Measurements from ENCODE around the gene LGR5. TPM values are rescaled to one million over a fixed set of nuclear protein-coding genes. Genes with fewer than 3 reads are reported as not detected.
A peak's percentile ranks its signal among the peaks of the same experiment; 100 is the strongest.

Gene LGR5
- total RNA-seq (under 1 TPM in 3 of 6 donors, not detected in 3; 0.06 to 0.17 (median 0.12) TPM), polyA plus RNA-seq (under 1 TPM in 1 of 2 donors, not detected in 1; 0.09 TPM)

GRCh38 chr12:71439613-71440344 lies at the start of gene LGR5:
Gene LGR5 (plus strand): TSS chr12:71439798. CDS start chr12:71440081, 283 bp downstream.
- Histone ChIP-seq H3K9me3 (no peaks in the 10 kb centered on the region), H3K36me3 (no peaks in the 10 kb centered on the region), H3K4me1 (peaks cover 0 to 16% (median 9%) of the 10 kb centered on the region in 3 donors), H3K27me3 (peaks cover 0 to 13% (median 2%) of the 10 kb centered on the region in 4 donors), H3K27ac (no peak within 1 kb of the TSS), H3K4me3 (peak within 1 kb of the TSS in 3 of 4 donors; percentile 19 to 42 (median 27))
- DNase-seq (peak in 3 of 6 donors; percentile 24 to 83 (median 67)), ATAC-seq (peak; percentile 40 to 76 (median 69)), FAIRE-seq (no peak)
- 0 to 1% methylated on average over 60 to 65 of the region's 65 CpGs for WGBS, 2 donors
- TF ChIP-seq CTCF (IDR thresholded peaks at IDR 0.05), result no peak
- intact Hi-C loops (cut with DNase I), result no loop called here

DNA sequence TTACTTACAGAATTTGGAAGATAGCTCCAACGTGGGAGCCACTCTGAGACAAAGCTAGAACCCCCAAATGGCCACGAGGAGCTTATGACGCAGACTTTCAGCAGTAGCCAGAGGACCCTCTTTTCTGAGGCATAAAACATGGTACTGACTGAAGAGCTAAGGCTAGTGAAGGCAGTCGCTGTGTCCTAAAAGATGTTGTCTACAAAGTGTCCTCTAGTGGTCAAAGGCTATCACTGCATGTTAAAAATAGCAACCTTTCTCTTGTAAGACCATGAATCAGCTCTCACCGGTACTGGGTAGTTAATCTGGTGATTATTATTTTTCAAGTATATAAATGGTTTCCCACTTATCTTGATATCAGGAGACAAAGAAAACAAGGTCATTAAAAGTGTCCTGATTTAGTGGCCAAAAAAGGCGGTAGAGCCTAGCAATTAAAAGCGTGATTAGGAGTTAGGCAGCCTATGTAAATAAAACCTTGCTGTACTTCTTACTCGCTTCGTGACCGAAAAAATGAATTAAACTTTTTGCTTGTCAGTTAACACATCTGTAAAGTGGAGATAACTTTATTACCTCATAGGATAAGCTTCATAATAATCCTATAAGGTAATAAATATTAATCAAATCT lies 47.0 kb upstream of the LGR5 start:
- intact Hi-C loops (cut with DNase I), result no loop called here
- no peak overlapping the region for H3K4me3 ChIP-seq
- no peaks in the 10 kb centered on the region for H3K4me1 ChIP-seq
- no peaks in the 10 kb centered on the region for H3K27me3 ChIP-seq
- FAIRE-seq (peak; percentile 20), ATAC-seq (peak; percentile 87 to 100 (median 97)), DNase-seq (peak in 1 of 6 donors; percentile 18)
- no peaks in the 10 kb centered on the region for H3K9me3 ChIP-seq
- no peak overlapping the region for H3K27ac ChIP-seq
- TF ChIP-seq CTCF (IDR thresholded peaks at IDR 0.05), result peak; percentile 60 to 84 (median 78)
- 11 to 16% methylated on average over 10 of the region's 10 CpGs for WGBS, 2 donors
- no peaks in the 10 kb centered on the region for H3K36me3 ChIP-seq

DNA sequence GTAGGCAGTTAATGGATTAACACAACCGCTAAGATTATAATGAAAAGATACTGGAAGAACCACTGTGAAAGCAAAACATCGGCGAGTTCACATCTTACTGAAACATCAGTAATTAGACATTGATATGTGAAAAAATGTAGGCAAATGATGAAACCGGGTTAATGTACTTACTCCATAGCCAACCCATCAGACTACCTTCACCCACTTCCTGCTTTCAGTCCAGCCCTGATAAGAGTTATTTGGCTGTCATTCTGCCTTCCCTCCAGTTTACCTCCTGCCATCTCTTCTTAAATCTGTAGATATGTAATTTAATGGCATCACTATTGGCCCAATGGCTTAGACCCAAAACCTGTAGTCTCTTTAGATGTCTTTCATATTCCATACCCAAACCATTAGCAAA lies 46.0 kb upstream of the LGR5 start:
- 51 to 59% methylated on average over 4 of the region's 4 CpGs for WGBS, 2 donors
- DNase-seq (no peak), ATAC-seq (no peak), FAIRE-seq (no peak)
- H3K4me3 ChIP-seq, result no peak overlapping the region
- intact Hi-C loops (cut with DNase I), result no loop called here
- TF ChIP-seq CTCF (IDR thresholded peaks at IDR 0.05), result no peak
- no peaks in the 10 kb centered on the region for H3K36me3 ChIP-seq
- H3K9me3 ChIP-seq, result no peaks in the 10 kb centered on the region
- no peak overlapping the region for H3K27ac ChIP-seq
- H3K4me1 ChIP-seq, result no peaks in the 10 kb centered on the region
- no peaks in the 10 kb centered on the region for H3K27me3 ChIP-seq

DNA sequence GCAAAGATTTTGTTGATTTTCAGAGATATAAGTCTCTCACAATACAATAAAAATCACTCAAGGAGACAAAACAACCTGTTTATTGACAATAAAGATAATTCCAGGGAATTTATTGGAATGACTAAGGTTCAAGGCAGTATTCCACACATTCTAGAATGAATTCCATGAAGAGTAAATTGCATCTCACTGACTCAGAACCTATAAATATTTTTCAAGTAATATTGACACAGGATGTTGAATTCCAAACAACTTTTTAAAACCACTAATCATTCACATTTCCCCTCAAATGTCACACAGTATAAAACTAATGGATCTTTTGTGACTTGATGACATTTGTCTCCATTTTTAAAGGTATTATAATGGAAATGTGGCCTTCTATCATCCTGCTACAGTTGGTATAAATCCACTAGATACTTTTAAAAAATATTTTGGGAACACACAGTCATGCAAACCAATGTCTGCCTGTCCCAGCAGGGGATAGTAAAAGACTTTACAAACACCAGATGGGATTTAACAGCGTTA lies 42.1 kb upstream of the LGR5 start:
- no peak for TF ChIP-seq CTCF (IDR thresholded peaks at IDR 0.05)
- intact Hi-C loops (cut with DNase I), result no loop called here
- Histone ChIP-seq H3K27me3 (no peaks in the 10 kb centered on the region), H3K36me3 (no peaks in the 10 kb centered on the region), H3K27ac (no peak overlapping the region), H3K4me1 (no peaks in the 10 kb centered on the region), H3K4me3 (no peak overlapping the region), H3K9me3 (no peaks in the 10 kb centered on the region)
- no peak for DNase-seq
- no peak for ATAC-seq
- no peak for FAIRE-seq
- WGBS, 2 donors, result 89 to 90% methylated on average over 1 of the region's 1 CpG
